ENCODE data around the gene CADM1.

Gene CADM1

DNA sequence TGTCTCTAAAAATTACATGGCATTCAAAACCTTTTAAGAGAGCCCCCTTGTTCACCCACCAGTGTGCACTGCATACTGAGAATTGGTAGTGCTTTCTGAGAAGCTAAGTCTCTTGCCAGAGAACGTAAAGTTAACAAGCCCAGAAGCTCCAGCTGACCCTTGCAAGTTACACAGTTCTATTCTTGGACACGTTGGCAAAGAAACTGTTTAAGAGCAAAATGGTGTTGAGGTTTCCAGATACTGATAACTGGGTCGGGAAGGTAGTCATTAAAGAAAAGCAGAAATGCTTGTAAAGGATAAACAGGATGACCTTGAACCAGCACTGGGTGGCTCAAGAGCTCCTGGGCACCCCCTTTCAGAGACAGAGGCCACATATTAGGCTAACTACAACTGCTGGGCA lies 284.8 kb downstream of the CADM1 start:
- in situ Hi-C loops (cut with HindIII; ENCODE audit: low sequenced_read_pairs): no loop called here

- in situ Hi-C loops (cut with HindIII; ENCODE audit: low sequenced_read_pairs): no loop called here
Measured at GRCh38 chr11:115217726-115218311, 286.4 kb downstream of the CADM1 start.

DNA sequence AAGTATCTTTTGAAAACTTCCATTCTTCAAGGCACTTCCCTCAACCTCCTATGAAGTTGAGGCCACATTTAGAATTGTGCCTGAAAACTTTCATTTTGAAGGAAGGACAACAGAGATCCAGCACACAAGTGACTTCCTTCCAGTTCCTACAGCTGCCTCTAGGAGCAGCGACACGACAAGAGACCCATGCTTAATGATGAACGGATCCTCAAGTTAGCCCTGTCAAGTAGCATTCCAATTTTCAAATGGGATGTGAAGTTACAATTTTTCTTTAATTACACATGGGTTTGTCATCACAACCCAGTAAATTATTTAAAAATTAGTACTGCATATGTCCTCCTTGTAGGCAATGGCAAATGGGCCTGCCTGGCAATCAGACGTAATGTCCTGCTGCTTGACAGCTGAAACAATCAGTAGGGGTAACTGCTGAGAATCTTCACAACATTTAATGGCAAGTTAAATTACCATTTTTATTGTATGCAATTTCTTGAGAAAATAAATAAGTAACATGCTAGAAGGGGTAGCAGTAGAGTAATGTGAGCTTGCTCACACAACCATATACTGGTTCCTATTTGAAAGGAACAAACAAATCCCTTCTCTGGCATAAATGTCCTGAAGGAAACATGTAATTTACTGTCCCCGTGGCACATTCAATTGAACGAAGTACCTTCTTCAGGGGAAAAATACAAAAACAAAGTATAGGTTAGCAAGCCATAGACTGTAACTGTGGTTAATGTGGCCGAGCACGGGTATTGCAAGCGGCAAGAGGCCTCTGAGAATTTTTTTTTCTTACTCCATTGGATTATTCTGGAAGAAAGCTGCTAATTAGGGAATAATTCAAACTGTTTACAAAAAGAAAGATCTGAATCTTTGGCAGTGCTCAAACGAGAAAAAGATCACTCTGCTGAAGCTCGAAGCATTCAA lies 288.3 kb downstream of the CADM1 start:
- in situ Hi-C loops (cut with HindIII; ENCODE audit: low sequenced_read_pairs): no loop called here

DNA sequence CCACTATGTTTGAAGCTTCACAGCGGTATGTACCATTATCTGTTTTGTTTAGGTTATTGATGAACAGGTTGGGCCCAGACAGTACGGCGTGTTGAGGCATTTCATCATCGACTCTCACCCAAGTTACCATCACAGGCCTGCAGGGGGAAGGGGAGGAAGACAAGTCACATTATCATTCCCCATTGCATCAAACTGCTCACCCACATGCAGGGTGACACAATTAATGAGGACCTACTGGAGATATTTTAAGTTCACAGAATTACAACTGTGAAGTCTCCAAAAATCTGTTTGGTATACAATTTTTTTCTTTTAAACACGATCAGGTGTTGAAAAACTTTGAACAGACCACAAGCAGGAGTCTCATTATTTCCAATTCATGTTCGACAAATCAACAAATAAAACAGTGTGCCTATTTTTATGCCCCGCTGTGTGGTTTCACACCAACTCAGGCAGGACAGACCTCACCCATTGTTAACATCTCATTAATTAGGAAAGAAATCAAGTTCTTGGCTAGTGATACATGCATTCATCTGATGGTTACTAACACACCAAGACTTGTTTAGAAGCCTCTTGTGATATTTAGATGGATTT lies 289.5 kb downstream of the CADM1 start:
- in situ Hi-C loops (cut with HindIII; ENCODE audit: low sequenced_read_pairs): no loop called here

- in situ Hi-C loops (cut with HindIII; ENCODE audit: low sequenced_read_pairs): no loop called here
Measured at GRCh38 chr11:115213007-115213406, 291.2 kb downstream of the CADM1 start.

DNA sequence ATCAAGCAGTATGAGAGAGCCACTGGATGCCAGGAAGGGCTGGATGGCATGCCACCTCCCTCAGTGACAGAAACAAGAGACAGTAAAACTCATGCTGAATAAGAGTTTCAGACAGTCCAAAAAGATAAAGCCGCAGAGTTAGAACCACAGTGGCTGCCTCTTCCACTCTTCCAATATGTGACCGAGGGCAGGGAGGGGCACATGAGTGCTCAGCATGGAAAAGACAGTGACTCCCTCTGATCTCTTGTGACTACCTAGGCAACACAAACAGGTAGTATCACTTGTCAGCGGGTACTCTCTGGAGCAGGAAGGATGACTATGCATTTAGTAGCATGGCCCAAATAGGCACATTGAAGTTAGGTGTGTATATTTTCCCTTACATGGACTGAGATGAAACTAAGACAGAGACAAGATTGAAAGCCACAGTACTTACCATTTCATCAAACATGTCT lies 295.4 kb downstream of the CADM1 start:
- in situ Hi-C loops (cut with HindIII; ENCODE audit: low sequenced_read_pairs): no loop called here

DNA sequence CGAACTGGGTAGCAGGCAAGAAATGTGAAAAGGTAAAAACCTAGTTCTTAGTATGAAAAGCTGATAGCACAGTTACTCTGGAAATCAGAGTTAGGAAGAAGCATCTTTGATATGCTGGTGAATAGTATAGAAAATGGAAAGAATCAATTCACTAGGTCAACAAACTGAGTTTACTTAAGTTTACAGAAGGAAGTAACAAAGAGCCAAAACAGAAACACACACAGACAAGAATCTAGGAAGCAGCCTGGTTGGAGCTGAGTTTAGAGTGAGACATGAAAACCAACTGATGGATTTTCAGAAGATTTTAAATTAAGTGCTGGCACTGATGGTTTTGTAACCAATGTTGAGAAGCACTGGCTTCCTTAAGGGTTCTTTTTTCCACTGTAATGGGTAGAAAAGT lies 296.3 kb downstream of the CADM1 start:
- in situ Hi-C loops (cut with HindIII; ENCODE audit: low sequenced_read_pairs): no loop called here

DNA sequence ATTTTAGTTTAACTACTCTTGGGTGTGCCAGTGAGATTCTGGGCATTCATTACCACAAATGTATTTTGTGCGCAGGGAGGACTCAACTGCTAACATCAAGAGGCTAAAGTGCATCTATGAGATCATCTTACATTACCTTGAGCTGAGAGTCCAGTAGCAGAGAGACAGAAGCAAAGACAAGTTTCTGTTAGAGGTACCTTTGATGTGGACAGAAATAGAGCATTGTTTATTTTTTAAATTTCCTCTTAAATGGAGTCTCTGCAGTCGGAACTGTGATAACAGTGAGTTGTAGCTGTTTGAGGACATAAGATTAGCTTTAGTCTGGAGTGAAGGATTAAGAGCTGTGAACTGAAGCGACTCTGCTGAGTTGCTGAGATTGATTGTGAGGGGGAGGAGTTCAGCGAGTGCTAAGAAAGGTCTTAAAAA lies 297.0 kb downstream of the CADM1 start:
- in situ Hi-C loops (cut with HindIII; ENCODE audit: low sequenced_read_pairs): no loop called here

DNA sequence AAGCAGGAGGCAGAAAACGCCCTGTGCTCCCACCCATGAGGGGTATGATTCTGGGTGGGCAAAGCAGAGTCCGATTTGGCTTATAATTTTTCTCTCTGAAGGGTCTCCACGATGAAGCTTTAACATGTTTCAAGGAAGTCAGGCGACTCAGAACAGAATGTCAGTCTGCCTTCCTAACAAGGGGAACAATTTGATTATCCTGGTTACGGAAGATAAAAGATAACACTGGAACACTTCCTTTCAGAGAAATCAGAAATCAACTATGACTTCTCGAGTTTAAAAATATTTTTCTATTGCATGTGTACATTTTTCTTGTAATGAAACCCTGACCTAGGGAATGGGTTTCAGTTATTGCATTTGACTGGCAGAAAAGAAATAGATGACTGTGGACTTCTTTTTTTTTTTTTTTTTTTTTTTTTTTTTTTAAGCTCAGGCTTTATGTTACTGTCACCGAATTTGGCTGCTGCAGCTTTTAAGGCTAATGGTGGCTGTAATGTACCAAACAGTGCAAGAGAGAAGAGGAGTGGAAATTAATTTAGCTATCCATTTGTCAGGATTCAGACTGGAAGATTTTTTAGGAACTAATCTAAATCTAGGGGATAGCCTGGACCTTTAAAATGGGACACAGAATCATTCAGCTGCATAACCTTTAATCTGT lies 297.7 kb downstream of the CADM1 start:
- in situ Hi-C loops (cut with HindIII; ENCODE audit: low sequenced_read_pairs): no loop called here

- in situ Hi-C loops (cut with HindIII; ENCODE audit: low sequenced_read_pairs): no loop called here
Measured at GRCh38 chr11:115202900-115203552, 301.2 kb downstream of the CADM1 start.

- in situ Hi-C loops (cut with HindIII; ENCODE audit: low sequenced_read_pairs): no loop called here
Measured at GRCh38 chr11:115202074-115202473, 302.1 kb downstream of the CADM1 start.

- in situ Hi-C loops (cut with HindIII; ENCODE audit: low sequenced_read_pairs): no loop called here
Measured at GRCh38 chr11:115201111-115201792, 303.0 kb downstream of the CADM1 start.

GRCh38 chr11:115199481-115200069 lies 304.6 kb downstream of the CADM1 start:
- in situ Hi-C loops (cut with HindIII; ENCODE audit: low sequenced_read_pairs): no loop called here

GRCh38 chr11:115198321-115198741 lies 305.9 kb downstream of the CADM1 start:
- in situ Hi-C loops (cut with HindIII; ENCODE audit: low sequenced_read_pairs): no loop called here

DNA sequence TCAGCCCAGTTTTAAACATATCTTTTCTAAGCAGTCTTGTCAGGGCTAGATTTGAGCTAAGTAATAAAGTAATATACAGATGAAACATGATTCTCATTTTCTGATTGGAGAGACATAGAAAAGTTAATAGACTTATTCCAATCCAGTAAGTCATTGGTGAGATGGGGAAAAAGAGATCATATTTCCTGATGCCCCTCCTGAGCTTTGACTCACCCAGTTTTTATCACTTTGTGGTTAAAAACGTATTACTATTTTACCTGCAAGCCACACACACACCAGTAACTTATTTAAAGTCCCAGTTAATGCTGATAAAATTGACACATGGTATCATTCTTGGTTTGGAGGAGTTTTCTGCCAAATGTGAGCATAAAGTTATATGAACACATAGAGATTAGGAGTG lies 306.8 kb downstream of the CADM1 start:
- in situ Hi-C loops (cut with HindIII; ENCODE audit: low sequenced_read_pairs): no loop called here

DNA sequence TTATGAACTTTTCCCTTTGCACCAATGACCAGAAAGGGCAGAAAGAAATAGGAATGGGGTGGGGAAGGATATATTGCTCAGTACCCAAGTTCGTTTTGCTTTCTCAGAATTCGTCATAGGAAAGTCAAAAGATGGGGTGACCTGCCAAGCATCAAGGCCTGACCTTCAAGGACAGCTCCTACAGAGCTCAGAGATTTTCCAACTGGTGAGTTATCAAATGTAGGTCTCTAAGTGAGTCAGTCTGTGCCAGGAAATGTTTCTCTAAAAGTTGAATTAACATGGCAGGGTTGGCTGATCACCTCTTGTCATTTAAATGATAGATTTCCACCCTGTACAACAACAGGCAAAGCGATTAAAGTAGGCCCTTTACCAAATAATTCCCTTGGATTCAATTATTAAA lies 307.2 kb downstream of the CADM1 start:
- in situ Hi-C loops (cut with HindIII; ENCODE audit: low sequenced_read_pairs): no loop called here

GRCh38 chr11:115194802-115195110 lies 309.5 kb downstream of the CADM1 start:
- in situ Hi-C loops (cut with HindIII; ENCODE audit: low sequenced_read_pairs): no loop called here

DNA sequence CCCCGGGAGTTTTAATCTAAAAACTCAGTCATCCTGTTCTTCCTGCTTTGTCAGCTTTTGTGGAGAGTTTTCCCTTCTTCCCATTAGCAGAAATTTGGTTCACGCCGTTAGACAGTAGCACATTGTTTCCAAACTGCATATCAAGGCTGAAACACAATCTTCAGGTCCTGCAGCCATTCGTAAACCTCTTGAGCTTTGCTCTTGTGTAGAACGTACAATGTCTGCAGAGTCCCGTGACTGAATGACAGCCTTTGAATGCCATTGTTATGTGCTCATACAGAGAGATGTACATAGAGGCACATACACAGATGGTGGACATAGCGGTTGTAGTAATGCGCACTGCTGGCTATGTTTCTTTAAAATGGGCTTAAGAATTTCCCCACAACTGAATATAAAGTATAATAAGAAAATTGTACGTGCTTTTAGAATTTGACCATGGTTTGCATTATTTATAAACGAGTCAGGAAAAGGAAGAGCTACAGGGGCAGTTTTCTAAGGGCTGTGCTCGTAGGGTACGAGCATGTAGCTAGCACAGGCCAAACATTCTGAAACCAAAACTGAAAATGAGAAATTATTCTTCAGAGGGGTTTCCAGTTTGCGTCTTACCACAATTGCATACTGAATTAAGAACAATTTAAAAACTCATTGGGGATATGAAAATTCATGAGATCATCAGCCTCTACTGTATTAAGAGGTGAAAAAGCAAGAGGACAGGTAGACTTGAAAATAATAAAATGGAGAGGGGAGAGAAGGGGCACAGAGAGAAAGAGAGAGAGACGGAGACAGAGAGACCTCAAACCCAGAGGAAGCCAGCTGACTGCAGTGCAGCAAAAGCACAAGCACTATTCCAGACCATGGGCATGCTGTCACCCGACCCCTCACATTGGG lies 310.1 kb downstream of the CADM1 start:
- in situ Hi-C loops (cut with HindIII; ENCODE audit: low sequenced_read_pairs): no loop called here

- in situ Hi-C loops (cut with HindIII; ENCODE audit: low sequenced_read_pairs): no loop called here
Measured at GRCh38 chr11:115191761-115192160, 312.5 kb downstream of the CADM1 start.
